ENCODE results near the gene EXOC6B.
A peak's percentile ranks its signal among the peaks of the same experiment; 100 is the strongest.

EXOC6B gene

DNA sequence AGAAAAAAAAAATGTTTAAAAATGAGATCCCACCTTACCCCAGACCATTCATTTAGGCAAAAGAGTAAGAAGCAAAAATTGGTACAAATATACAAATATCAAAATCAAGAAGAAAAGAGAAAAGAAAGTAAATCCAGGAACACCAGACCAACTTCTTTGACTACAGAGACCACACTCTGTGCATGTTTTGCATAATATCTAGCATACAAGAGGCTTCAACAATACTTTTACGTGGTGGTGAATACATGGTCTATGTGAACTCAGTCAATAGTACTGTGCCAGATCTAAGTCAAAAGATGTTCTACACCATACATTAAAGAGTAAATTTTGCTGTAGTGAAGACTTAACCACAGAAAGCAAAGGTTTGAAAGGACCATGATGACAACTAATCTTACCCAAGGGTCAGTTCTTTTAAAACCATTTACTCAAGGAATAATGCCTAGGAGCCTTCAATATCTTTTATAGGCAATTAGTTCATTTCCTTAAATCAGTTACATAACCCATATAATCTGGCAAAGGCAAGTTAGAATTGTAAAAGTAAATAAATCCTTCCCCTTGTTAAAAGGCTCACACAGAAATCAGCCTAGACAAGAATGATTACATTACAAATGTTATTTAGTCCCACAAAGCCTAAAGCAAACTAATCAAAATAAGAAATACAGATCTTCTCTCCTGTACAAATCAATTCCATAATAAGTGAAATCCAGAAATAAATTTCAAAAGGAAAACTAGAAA, 115.2 kb downstream of the EXOC6B start:
- Histone ChIP-seq H2BK120ac (ENCODE audit: low read depth, low read length) (no peak overlapping the region), H3K18ac (ENCODE audit: low read length) (no peak overlapping the region), H2AK5ac (ENCODE audit: low read length) (no peak overlapping the region), H3K79me2 (ENCODE audit: control insufficient read depth, insufficient read depth, low read length) (no peaks in the 10 kb centered on the region), H3K23ac (ENCODE audit: low read length) (no peak overlapping the region), H3K36me3 (ENCODE audit: control insufficient read depth, insufficient read depth, low read length) (no peaks in the 10 kb centered on the region), H3K56ac (ENCODE audit: low read length) (no peak overlapping the region), H3K4ac (ENCODE audit: low read depth, low read length) (no peak overlapping the region), H2BK5ac (ENCODE audit: low read length) (no peak overlapping the region), H3K9ac (ENCODE audit: low read length) (no peak overlapping the region), H4K8ac (ENCODE audit: low read depth, low read length) (no peak overlapping the region), H3K79me1 (ENCODE audit: low read length) (no peaks in the 10 kb centered on the region), H2BK15ac (replicated peaks; ENCODE audit: low read depth) (no peak overlapping the region), H3K4me3 (ENCODE audit: low read length) (no peak overlapping the region), H4K5ac (ENCODE audit: low read length) (no peak overlapping the region), H3K27me3 (ENCODE audit: insufficient read depth, low read length, poor library complexity) (no peaks in the 10 kb centered on the region), H3K4me1 (ENCODE audit: control insufficient read depth, low read depth, low read length) (no peaks in the 10 kb centered on the region), H3K4me2 (ENCODE audit: low read length) (no peak overlapping the region), H3K27ac (ENCODE audit: low read depth, low read length) (no peak overlapping the region)
- WGBS (ENCODE audit: extremely low coverage, insufficient coverage, low lambda C conversion rate), result no CpG with 5 or more reads among the region's 1 CpG
- DNase-seq, result no peak

DNA sequence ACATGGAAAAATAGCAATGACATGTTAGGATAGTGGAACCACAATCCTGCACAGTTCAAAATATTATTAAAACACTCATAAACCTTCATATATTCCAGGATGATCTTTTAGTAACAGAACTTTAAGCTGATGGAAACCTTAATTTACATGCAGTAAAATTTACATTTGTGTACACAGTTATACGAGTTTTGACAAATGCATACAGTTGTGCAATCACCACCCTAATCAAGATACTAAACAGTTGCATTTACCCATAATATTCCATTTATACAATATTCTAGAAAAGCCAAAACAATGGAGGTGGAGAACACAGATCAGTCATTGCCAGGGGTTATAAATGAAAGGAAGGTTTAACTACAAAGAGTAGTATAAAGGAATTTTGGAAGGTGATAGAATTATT, 117.6 kb downstream of the EXOC6B start:
- Histone ChIP-seq H3K27me3 (ENCODE audit: insufficient read depth, low read length, poor library complexity) (no peaks in the 10 kb centered on the region), H3K79me2 (ENCODE audit: control insufficient read depth, insufficient read depth, low read length) (no peaks in the 10 kb centered on the region), H3K23ac (ENCODE audit: low read length) (no peak overlapping the region), H3K36me3 (ENCODE audit: control insufficient read depth, insufficient read depth, low read length) (no peaks in the 10 kb centered on the region), H2BK120ac (ENCODE audit: low read depth, low read length) (no peak overlapping the region), H3K4ac (ENCODE audit: low read depth, low read length) (no peak overlapping the region), H2BK5ac (ENCODE audit: low read length) (no peak overlapping the region), H4K5ac (ENCODE audit: low read length) (no peak overlapping the region), H3K4me1 (ENCODE audit: control insufficient read depth, low read depth, low read length) (no peaks in the 10 kb centered on the region), H3K4me3 (ENCODE audit: low read length) (no peak overlapping the region), H3K4me2 (ENCODE audit: low read length) (no peak overlapping the region), H3K27ac (ENCODE audit: low read depth, low read length) (no peak overlapping the region), H2AK5ac (ENCODE audit: low read length) (no peak overlapping the region), H3K9ac (ENCODE audit: low read length) (no peak overlapping the region), H4K8ac (ENCODE audit: low read depth, low read length) (no peak overlapping the region), H3K79me1 (ENCODE audit: low read length) (peaks cover 1% of the 10 kb centered on the region), H3K18ac (ENCODE audit: low read length) (no peak overlapping the region), H2BK15ac (replicated peaks; ENCODE audit: low read depth) (no peak overlapping the region), H3K56ac (ENCODE audit: low read length) (no peak overlapping the region)
- DNase-seq, result no peak
- no CpG with 5 or more reads among the region's 1 CpG for WGBS (ENCODE audit: extremely low coverage, insufficient coverage, low lambda C conversion rate)

DNA sequence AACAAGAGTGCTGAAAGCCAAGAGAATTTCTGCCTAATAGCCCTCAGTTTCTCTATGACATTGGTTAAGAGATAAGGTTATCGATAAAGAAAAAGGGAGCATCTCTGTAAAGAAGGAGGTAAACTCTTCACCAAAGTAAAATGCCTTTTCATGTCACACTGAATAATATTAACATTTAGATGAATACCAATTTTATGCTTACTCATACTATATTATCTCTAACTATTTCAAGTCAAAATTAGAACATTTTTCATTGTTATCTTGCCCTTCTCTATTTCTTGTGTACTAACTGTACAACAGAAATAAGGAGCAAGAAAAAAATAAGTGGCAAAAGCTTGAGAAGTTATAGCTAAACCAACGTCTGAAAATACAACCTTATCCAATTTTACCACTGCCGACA, 127.5 kb downstream of the EXOC6B start:
- no peaks in the 10 kb centered on the region for H3K27me3 ChIP-seq (ENCODE audit: insufficient read depth, low read length, poor library complexity)
- no peak overlapping the region for H2AK5ac ChIP-seq (ENCODE audit: low read length)
- no peak overlapping the region for H3K18ac ChIP-seq (ENCODE audit: low read length)
- H2BK120ac ChIP-seq (ENCODE audit: low read depth, low read length), result no peak overlapping the region
- no peak overlapping the region for H3K23ac ChIP-seq (ENCODE audit: low read length)
- H3K79me2 ChIP-seq (ENCODE audit: control insufficient read depth, insufficient read depth, low read length), result no peaks in the 10 kb centered on the region
- no peak for DNase-seq
- no peak overlapping the region for H3K4ac ChIP-seq (ENCODE audit: low read depth, low read length)
- WGBS (ENCODE audit: extremely low coverage, insufficient coverage, low lambda C conversion rate), result no CpG with 5 or more reads among the region's 3 CpGs
- no peak overlapping the region for H4K5ac ChIP-seq (ENCODE audit: low read length)
- H3K36me3 ChIP-seq (ENCODE audit: control insufficient read depth, insufficient read depth, low read length), result no peaks in the 10 kb centered on the region
- H3K4me1 ChIP-seq (ENCODE audit: control insufficient read depth, low read depth, low read length), result no peaks in the 10 kb centered on the region
- no peak overlapping the region for H3K27ac ChIP-seq (ENCODE audit: low read depth, low read length)
- H3K9ac ChIP-seq (ENCODE audit: low read length), result no peak overlapping the region
- H3K79me1 ChIP-seq (ENCODE audit: low read length), result no peaks in the 10 kb centered on the region
- H3K56ac ChIP-seq (ENCODE audit: low read length), result no peak overlapping the region
- H2BK5ac ChIP-seq (ENCODE audit: low read length), result no peak overlapping the region
- H2BK15ac ChIP-seq (replicated peaks; ENCODE audit: low read depth), result no peak overlapping the region
- H3K4me2 ChIP-seq (ENCODE audit: low read length), result no peak overlapping the region
- H3K4me3 ChIP-seq (ENCODE audit: low read length), result no peak overlapping the region
- H4K8ac ChIP-seq (ENCODE audit: low read depth, low read length), result no peak overlapping the region

DNA sequence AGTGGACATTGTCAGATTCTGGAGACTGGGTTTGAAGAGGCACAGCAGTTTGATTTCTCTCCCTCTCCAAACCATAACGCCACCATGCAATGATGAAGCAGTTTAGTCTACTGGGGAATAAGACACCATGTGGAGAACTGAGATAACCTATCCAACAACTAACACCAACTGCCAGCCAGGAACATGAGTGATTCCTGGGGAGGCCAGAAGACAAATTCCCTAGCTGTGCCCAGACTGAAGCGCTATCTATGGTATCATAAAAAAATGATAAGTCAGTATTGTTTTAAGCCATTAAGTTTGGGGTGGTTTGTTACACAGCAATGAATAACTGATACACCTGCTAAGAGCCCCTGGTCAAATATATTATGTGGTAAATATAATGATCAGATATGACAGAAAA, 129.3 kb downstream of the EXOC6B start:
- H3K23ac ChIP-seq (ENCODE audit: low read length), result no peak overlapping the region
- H2BK120ac ChIP-seq (ENCODE audit: low read depth, low read length), result no peak overlapping the region
- H3K36me3 ChIP-seq (ENCODE audit: control insufficient read depth, insufficient read depth, low read length), result no peaks in the 10 kb centered on the region
- no peak overlapping the region for H2BK5ac ChIP-seq (ENCODE audit: low read length)
- no peak overlapping the region for H3K4ac ChIP-seq (ENCODE audit: low read depth, low read length)
- no peak overlapping the region for H3K4me2 ChIP-seq (ENCODE audit: low read length)
- no peak overlapping the region for H3K4me3 ChIP-seq (ENCODE audit: low read length)
- H3K9ac ChIP-seq (ENCODE audit: low read length), result no peak overlapping the region
- no peaks in the 10 kb centered on the region for H3K79me2 ChIP-seq (ENCODE audit: control insufficient read depth, insufficient read depth, low read length)
- H2AK5ac ChIP-seq (ENCODE audit: low read length), result no peak overlapping the region
- H3K18ac ChIP-seq (ENCODE audit: low read length), result no peak overlapping the region
- H3K4me1 ChIP-seq (ENCODE audit: control insufficient read depth, low read depth, low read length), result no peaks in the 10 kb centered on the region
- no peak overlapping the region for H4K8ac ChIP-seq (ENCODE audit: low read depth, low read length)
- H3K27ac ChIP-seq (ENCODE audit: low read depth, low read length), result no peak overlapping the region
- no CpG with 5 or more reads among the region's 2 CpGs for WGBS (ENCODE audit: extremely low coverage, insufficient coverage, low lambda C conversion rate)
- H3K79me1 ChIP-seq (ENCODE audit: low read length), result no peaks in the 10 kb centered on the region
- peak; percentile 23 for DNase-seq
- H3K56ac ChIP-seq (ENCODE audit: low read length), result no peak overlapping the region
- H2BK15ac ChIP-seq (replicated peaks; ENCODE audit: low read depth), result no peak overlapping the region
- H4K5ac ChIP-seq (ENCODE audit: low read length), result no peak overlapping the region
- H3K27me3 ChIP-seq (ENCODE audit: insufficient read depth, low read length, poor library complexity), result no peaks in the 10 kb centered on the region

DNA sequence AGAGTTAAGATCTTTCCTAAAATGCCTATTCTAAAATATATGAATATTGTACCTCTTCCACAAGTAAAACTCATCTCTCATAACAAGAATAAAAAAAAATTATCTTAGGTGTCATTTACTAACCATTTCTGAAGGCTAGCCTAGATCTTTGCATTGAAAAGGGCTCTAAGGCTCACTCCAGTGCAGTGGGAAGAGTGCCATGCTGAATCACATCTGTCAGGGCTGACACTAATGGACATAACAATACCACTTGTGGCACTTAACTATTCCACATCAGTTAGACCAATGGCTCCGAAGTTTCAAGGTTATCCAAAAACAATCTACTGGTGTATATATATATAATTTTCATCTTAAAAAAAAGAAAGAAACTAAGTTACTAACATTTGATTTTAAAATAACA, 130.2 kb downstream of the EXOC6B start:
- no peak overlapping the region for H4K5ac ChIP-seq (ENCODE audit: low read length)
- no peak overlapping the region for H3K4me3 ChIP-seq (ENCODE audit: low read length)
- H2AK5ac ChIP-seq (ENCODE audit: low read length), result no peak overlapping the region
- H3K4me1 ChIP-seq (ENCODE audit: control insufficient read depth, low read depth, low read length), result no peaks in the 10 kb centered on the region
- no peak for DNase-seq
- no peak overlapping the region for H3K23ac ChIP-seq (ENCODE audit: low read length)
- H3K27me3 ChIP-seq (ENCODE audit: insufficient read depth, low read length, poor library complexity), result no peaks in the 10 kb centered on the region
- H3K4ac ChIP-seq (ENCODE audit: low read depth, low read length), result no peak overlapping the region
- H4K8ac ChIP-seq (ENCODE audit: low read depth, low read length), result no peak overlapping the region
- H3K56ac ChIP-seq (ENCODE audit: low read length), result no peak overlapping the region
- H3K79me1 ChIP-seq (ENCODE audit: low read length), result no peaks in the 10 kb centered on the region
- H3K4me2 ChIP-seq (ENCODE audit: low read length), result no peak overlapping the region
- no peak overlapping the region for H3K9ac ChIP-seq (ENCODE audit: low read length)
- no peaks in the 10 kb centered on the region for H3K79me2 ChIP-seq (ENCODE audit: control insufficient read depth, insufficient read depth, low read length)
- no peak overlapping the region for H2BK120ac ChIP-seq (ENCODE audit: low read depth, low read length)
- no peak overlapping the region for H3K27ac ChIP-seq (ENCODE audit: low read depth, low read length)
- H3K18ac ChIP-seq (ENCODE audit: low read length), result no peak overlapping the region
- H2BK15ac ChIP-seq (replicated peaks; ENCODE audit: low read depth), result no peak overlapping the region
- no CpG with 5 or more reads among the region's 1 CpG for WGBS (ENCODE audit: extremely low coverage, insufficient coverage, low lambda C conversion rate)
- no peak overlapping the region for H2BK5ac ChIP-seq (ENCODE audit: low read length)
- H3K36me3 ChIP-seq (ENCODE audit: control insufficient read depth, insufficient read depth, low read length), result no peaks in the 10 kb centered on the region
